Measurements from ENCODE around the gene ZDHHC1. TPM values are rescaled to one million over a fixed set of nuclear protein-coding genes. Genes with fewer than 3 reads are reported as not detected.
A peak's percentile ranks its signal among the peaks of the same experiment; 100 is the strongest.
"Not testable (repeated sequence)": the region's sequence is repeated elsewhere in the genome, so short reads cannot be mapped to it uniquely, and the experiment has no call there.

Gene ZDHHC1
- total RNA-seq, 2 donors from 2014 or later: 15.0 to 28.7 TPM

GRCh38 chr16:67421030-67421429 lies 4.8 kb upstream of the ZDHHC1 start:
- Histone ChIP-seq H3K9me3 (no peaks in the 10 kb centered on the region), H3K4me1 (ENCODE audit: control insufficient read depth in 1 of 2, low read depth in 2 of 2) (peaks cover 0 to 7% of the 10 kb centered on the region in 2 donors), H3K27ac (no peak overlapping the region), H3K4me3 (no peak overlapping the region), H3K36me3 (no peaks in the 10 kb centered on the region), H3K27me3 (replicated peaks; ENCODE audit: insufficient read depth) (no peaks in the 10 kb centered on the region)
- no peak for TF ChIP-seq CTCF (IDR thresholded peaks at IDR 0.05)
- ATAC-seq (ENCODE audit: insufficient number of reproducible peaks, low FRiP score, low read depth) (no peak), DNase-seq (ENCODE audit: low spot score) (no peak)

GRCh38 chr16:67419931-67420330 lies 3.7 kb upstream of the ZDHHC1 start:
- Histone ChIP-seq H3K4me3 (no peak overlapping the region), H3K27ac (no peak overlapping the region), H3K36me3 (no peaks in the 10 kb centered on the region), H3K9me3 (no peaks in the 10 kb centered on the region), H3K4me1 (ENCODE audit: control insufficient read depth in 1 of 2, low read depth in 2 of 2) (peaks cover 0 to 16% of the 10 kb centered on the region in 2 donors), H3K27me3 (replicated peaks; ENCODE audit: insufficient read depth) (no peaks in the 10 kb centered on the region)
- ATAC-seq (ENCODE audit: insufficient number of reproducible peaks, low FRiP score, low read depth): no peak
- no peak for TF ChIP-seq CTCF (IDR thresholded peaks at IDR 0.05)
- DNase-seq (ENCODE audit: low spot score): no peak

- DNase-seq (ENCODE audit: low spot score): no peak
- no peak for ATAC-seq (ENCODE audit: insufficient number of reproducible peaks, low FRiP score, low read depth)
- TF ChIP-seq CTCF (IDR thresholded peaks at IDR 0.05): no peak
- no peak overlapping the region for H3K4me3 ChIP-seq
- H3K27me3 ChIP-seq (replicated peaks; ENCODE audit: insufficient read depth): no peaks in the 10 kb centered on the region
- no peaks in the 10 kb centered on the region for H3K9me3 ChIP-seq
- no peak overlapping the region for H3K27ac ChIP-seq
- H3K4me1 ChIP-seq (ENCODE audit: control insufficient read depth in 1 of 2, low read depth in 2 of 2): peaks cover 0 to 16% of the 10 kb centered on the region in 2 donors
- no peaks in the 10 kb centered on the region for H3K36me3 ChIP-seq
Observed at GRCh38 chr16:67419502-67419901, 3.2 kb upstream of the ZDHHC1 start.

GRCh38 chr16:67417333-67418061 lies 1.2 kb upstream of the ZDHHC1 start:
- no peak for ATAC-seq (ENCODE audit: insufficient number of reproducible peaks, low FRiP score, low read depth)
- no peak for TF ChIP-seq CTCF (IDR thresholded peaks at IDR 0.05)
- no peaks in the 10 kb centered on the region for H3K9me3 ChIP-seq

GRCh38 chr16:67415421-67415820 lies 856 bp downstream of the ZDHHC1 start:
- H3K27ac ChIP-seq: peak overlapping the region in 1 of 2 donors; percentile 71
- not testable (repeated sequence) for DNase-seq (ENCODE audit: low spot score)

More at GRCh38 chr16:67417333-67418061, 1.2 kb upstream of the ZDHHC1 start:
- no peak for DNase-seq (ENCODE audit: low spot score)
- no peaks in the 10 kb centered on the region for H3K27me3 ChIP-seq (replicated peaks; ENCODE audit: insufficient read depth)
- H3K4me3 ChIP-seq: no peak overlapping the region
- no peaks in the 10 kb centered on the region for H3K36me3 ChIP-seq
- no peak overlapping the region for H3K27ac ChIP-seq
- peaks cover 0 to 16% of the 10 kb centered on the region in 2 donors for H3K4me1 ChIP-seq (ENCODE audit: control insufficient read depth in 1 of 2, low read depth in 2 of 2)

More at GRCh38 chr16:67415421-67415820, 856 bp downstream of the ZDHHC1 start:
- not testable (repeated sequence) for H3K36me3 ChIP-seq; ATAC-seq (ENCODE audit: insufficient number of reproducible peaks, low FRiP score, low read depth); H3K27me3 ChIP-seq (replicated peaks; ENCODE audit: insufficient read depth); H3K9me3 ChIP-seq
- peak overlapping the region; percentile 86 for H3K4me3 ChIP-seq
- H3K4me1 ChIP-seq (ENCODE audit: control insufficient read depth in 1 of 2, low read depth in 2 of 2): peaks cover 0 to 16% of the 10 kb centered on the region in 2 donors
